Measurements from ENCODE around the gene TMEM163. TPM values are rescaled to one million over a fixed set of nuclear protein-coding genes. Genes with fewer than 3 reads are reported as not detected.

Gene TMEM163
- total RNA-seq, 2 experiments from 2014 or later = 0.51 TPM; not detected in 1

GRCh38 chr2:134431838-134432434, 286.9 kb downstream of the TMEM163 start:
- Histone ChIP-seq H3K27ac (ENCODE audit: low read depth, low read length, poor library complexity, severe bottlenecking) (no peak overlapping the region), H3K9me3 (ENCODE audit: low read length) (no peaks in the 10 kb centered on the region), H3K9me2 (ENCODE audit: insufficient read depth, low read length) (no peaks in the 10 kb centered on the region), H3K79me2 (ENCODE audit: insufficient read depth, low read depth, low read length) (no peaks in the 10 kb centered on the region), H2AFZ (ENCODE audit: low read length) (no peak overlapping the region), H4K20me1 (ENCODE audit: insufficient read depth, low read length) (no peaks in the 10 kb centered on the region), H3K36me3 (ENCODE audit: insufficient read depth, low read length) (peaks cover 73% of the 10 kb centered on the region), H3K4me1 (ENCODE audit: insufficient read depth, low read length, poor library complexity, severe bottlenecking) (no peaks in the 10 kb centered on the region), H3K4me2 (ENCODE audit: low read length) (no peak overlapping the region), H3K4me3 (ENCODE audit: low read depth, low read length, poor library complexity, severe bottlenecking) (no peak overlapping the region)
- no TSS peak for BruUV-seq (replicated peaks)
- CTCF ChIA-PET (ENCODE audit: unreplicated experiment) = no interaction called here
- POLR2A ChIA-PET = interaction anchor here (0.6 kb wide), 1 partner anchor 464 kb away, joined by 3 read pairs; no protein-coding TSS in a partner anchor
- intact Hi-C loops (cut with micrococcal nuclease; ENCODE audit: unreplicated experiment) = no loop called here
- TF ChIP-seq, protein P1, sequence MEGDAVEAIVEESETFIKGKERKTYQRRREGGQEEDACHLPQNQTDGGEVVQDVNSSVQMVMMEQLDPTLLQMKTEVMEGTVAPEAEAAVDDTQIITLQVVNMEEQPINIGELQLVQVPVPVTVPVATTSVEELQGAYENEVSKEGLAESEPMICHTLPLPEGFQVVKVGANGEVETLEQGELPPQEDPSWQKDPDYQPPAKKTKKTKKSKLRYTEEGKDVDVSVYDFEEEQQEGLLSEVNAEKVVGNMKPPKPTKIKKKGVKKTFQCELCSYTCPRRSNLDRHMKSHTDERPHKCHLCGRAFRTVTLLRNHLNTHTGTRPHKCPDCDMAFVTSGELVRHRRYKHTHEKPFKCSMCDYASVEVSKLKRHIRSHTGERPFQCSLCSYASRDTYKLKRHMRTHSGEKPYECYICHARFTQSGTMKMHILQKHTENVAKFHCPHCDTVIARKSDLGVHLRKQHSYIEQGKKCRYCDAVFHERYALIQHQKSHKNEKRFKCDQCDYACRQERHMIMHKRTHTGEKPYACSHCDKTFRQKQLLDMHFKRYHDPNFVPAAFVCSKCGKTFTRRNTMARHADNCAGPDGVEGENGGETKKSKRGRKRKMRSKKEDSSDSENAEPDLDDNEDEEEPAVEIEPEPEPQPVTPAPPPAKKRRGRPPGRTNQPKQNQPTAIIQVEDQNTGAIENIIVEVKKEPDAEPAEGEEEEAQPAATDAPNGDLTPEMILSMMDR (conservative IDR thresholded peaks at IDR 0.05; ENCODE audit: low read length) = no peak
- TF ChIP-seq EZH2phosphoT487 (IDR thresholded peaks at IDR 0.05; ENCODE audit: borderline replicate concordance, low read depth, low read length) = no peak
- no peak for DNase-seq (ENCODE audit: low spot score)

- no peak for TF ChIP-seq EZH2phosphoT487 (IDR thresholded peaks at IDR 0.05; ENCODE audit: borderline replicate concordance, low read depth, low read length)
- TF ChIP-seq, protein P1 (conservative IDR thresholded peaks at IDR 0.05; ENCODE audit: low read length) = no peak
- POLR2A ChIA-PET = interaction anchor here (1.1 kb wide), 1 partner anchor 60 kb away, joined by 3 read pairs; no protein-coding TSS in a partner anchor
- H3K9me3 ChIP-seq (ENCODE audit: low read length) = no peaks in the 10 kb centered on the region
- H2AFZ ChIP-seq (ENCODE audit: low read length) = no peak overlapping the region
- no peak for DNase-seq (ENCODE audit: low spot score)
- H3K9me2 ChIP-seq (ENCODE audit: insufficient read depth, low read length) = no peaks in the 10 kb centered on the region
- CTCF ChIA-PET (ENCODE audit: unreplicated experiment) = interaction anchor here (1.1 kb wide), 1 partner anchor 14 kb away, joined by 3 read pairs; no protein-coding TSS in a partner anchor
- no peak overlapping the region for H3K4me2 ChIP-seq (ENCODE audit: low read length)
- H3K36me3 ChIP-seq (ENCODE audit: insufficient read depth, low read length) = peaks cover 60% of the 10 kb centered on the region
- H3K4me3 ChIP-seq (ENCODE audit: low read depth, low read length, poor library complexity, severe bottlenecking) = no peak overlapping the region
- no TSS peak for BruUV-seq (replicated peaks)
- intact Hi-C loops (cut with micrococcal nuclease; ENCODE audit: unreplicated experiment) = no loop called here
- H4K20me1 ChIP-seq (ENCODE audit: insufficient read depth, low read length) = no peaks in the 10 kb centered on the region
- no peaks in the 10 kb centered on the region for H3K79me2 ChIP-seq (ENCODE audit: insufficient read depth, low read depth, low read length)
- H3K4me1 ChIP-seq (ENCODE audit: insufficient read depth, low read length, poor library complexity, severe bottlenecking) = no peaks in the 10 kb centered on the region
- H3K27ac ChIP-seq (ENCODE audit: low read depth, low read length, poor library complexity, severe bottlenecking) = no peak overlapping the region
Observed at GRCh38 chr2:134429886-134430285, 288.9 kb downstream of the TMEM163 start.

DNA sequence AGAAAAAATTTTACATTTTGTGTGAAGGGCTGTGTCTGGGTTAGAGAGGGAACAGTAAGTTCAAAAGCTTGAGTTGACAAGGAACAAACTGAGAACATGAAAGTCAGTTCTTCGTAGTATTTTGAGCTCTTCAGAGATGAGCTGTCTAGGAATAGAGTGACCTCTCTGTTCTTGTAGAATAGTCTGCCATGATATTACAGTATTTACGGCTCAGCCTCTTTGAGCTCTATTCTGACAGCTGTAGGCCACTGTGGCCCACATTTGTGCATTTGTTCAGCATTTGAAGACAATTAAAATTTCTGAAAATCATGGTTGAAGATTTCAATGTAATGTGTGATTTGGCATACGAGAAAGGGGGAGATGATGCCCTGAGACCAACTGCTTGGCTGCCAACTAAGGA, 292.1 kb downstream of the TMEM163 start:
- Histone ChIP-seq H4K20me1 (ENCODE audit: insufficient read depth, low read length) (no peaks in the 10 kb centered on the region), H3K9me3 (ENCODE audit: low read length) (no peaks in the 10 kb centered on the region), H3K9me2 (ENCODE audit: insufficient read depth, low read length) (no peaks in the 10 kb centered on the region), H3K79me2 (ENCODE audit: insufficient read depth, low read depth, low read length) (no peaks in the 10 kb centered on the region), H3K4me1 (ENCODE audit: insufficient read depth, low read length, poor library complexity, severe bottlenecking) (no peaks in the 10 kb centered on the region), H3K36me3 (ENCODE audit: insufficient read depth, low read length) (peaks cover 72% of the 10 kb centered on the region), H2AFZ (ENCODE audit: low read length) (no peak overlapping the region), H3K4me2 (ENCODE audit: low read length) (no peak overlapping the region), H3K27ac (ENCODE audit: low read depth, low read length, poor library complexity, severe bottlenecking) (no peak overlapping the region), H3K4me3 (ENCODE audit: low read depth, low read length, poor library complexity, severe bottlenecking) (no peak overlapping the region)
- intact Hi-C loops (cut with micrococcal nuclease; ENCODE audit: unreplicated experiment) = no loop called here
- TF ChIP-seq, protein P1 (conservative IDR thresholded peaks at IDR 0.05; ENCODE audit: low read length) = no peak
- no peak for TF ChIP-seq EZH2phosphoT487 (IDR thresholded peaks at IDR 0.05; ENCODE audit: borderline replicate concordance, low read depth, low read length)
- ChIA-PET POLR2A (interaction anchor here (0.6 to 1.2 kb wide), 2 partner anchors 10 to 11 kb away, joined by 3 read pairs; no protein-coding TSS in a partner anchor), CTCF (ENCODE audit: unreplicated experiment) (interaction anchor here (0.6 kb wide), 1 partner anchor 15 kb away, joined by 3 read pairs; no protein-coding TSS in a partner anchor)
- BruUV-seq (replicated peaks) = no TSS peak
- DNase-seq (ENCODE audit: low spot score) = no peak

Data from OCI-LY7 (cell line).